OCI-LY1 (cell line): Measurements from ENCODE around the gene SLC25A27.

Source experiments
- H2AFZ ChIP-seq: fragments of 200-600 bp; sonication (generic), shearing (Covaris generic); 2 replicates; pipeline ENCODE4 v1.6.0; 2014; ENCODE audit warnings: antibody characterized with exemption, mild to moderate bottlenecking, low read length
- H3F3A ChIP-seq: fragments of 200-600 bp; sonication (generic), shearing (Covaris generic); 2 replicates; pipeline ENCODE4 v1.6.0; 2014; ENCODE audit warnings: mild to moderate bottlenecking, antibody characterized with exemption, low read length, moderate library complexity; ENCODE audit not compliant: insufficient read depth
- H3K27ac ChIP-seq: fragments of 200-600 bp; sonication (generic); 2 replicates; pipeline ENCODE4 v1.5.1; 2014; ENCODE audit warnings: low read length, mixed run types, mild to moderate bottlenecking, low read depth; ENCODE audit not compliant: poor library complexity, severe bottlenecking
- H3K27me3 ChIP-seq: fragments of 200-600 bp; sonication (generic); 2 replicates; pipeline ENCODE4 v1.6.0; 2014; ENCODE audit warnings: antibody characterized with exemption, mild to moderate bottlenecking, low read length, moderate library complexity; ENCODE audit not compliant: insufficient read depth
- H3K36me3 ChIP-seq: fragments of 200-600 bp; sonication (generic); 2 replicates; pipeline ENCODE4 v1.6.1; 2014; ENCODE audit warnings: mild to moderate bottlenecking, antibody characterized with exemption, low read length, moderate library complexity, mixed read lengths; ENCODE audit not compliant: insufficient read depth
- H3K4me1 ChIP-seq: fragments of 200-600 bp; sonication (generic); 2 replicates; pipeline ENCODE4 v1.5.1; 2014; ENCODE audit warnings: mild to moderate bottlenecking, low read length, moderate library complexity; ENCODE audit not compliant: insufficient read depth, severe bottlenecking
- H3K4me2 ChIP-seq: fragments of 200-600 bp; sonication (generic), shearing (Covaris generic); 2 replicates; pipeline ENCODE4 v1.6.1; 2014; ENCODE audit warnings: low read length
- H3K4me3 ChIP-seq: fragments of 200-600 bp; sonication (generic); 2 replicates; pipeline ENCODE4 v1.5.1; 2014; ENCODE audit warnings: low read length, low read depth, mild to moderate bottlenecking, mixed read lengths; ENCODE audit not compliant: poor library complexity, severe bottlenecking
- H3K79me2 ChIP-seq: fragments of 200-600 bp; shearing (Covaris generic); 2 replicates; pipeline ENCODE4 v1.6.1; 2016; ENCODE audit warnings: mixed run types, low read length, mixed read lengths; ENCODE audit not compliant: insufficient read depth
- H3K9ac ChIP-seq: fragments of 200-600 bp; sonication (generic), shearing (Covaris generic); 2 replicates; pipeline ENCODE4 v1.6.1; 2014; ENCODE audit warnings: mild to moderate bottlenecking, low read length, mixed read lengths
- H3K9me2 ChIP-seq: fragments of 200-600 bp; sonication (generic), shearing (Covaris generic); 2 replicates; pipeline ENCODE4 v1.6.1; 2014; ENCODE audit warnings: low read depth, mild to moderate bottlenecking, low read length, mixed read lengths
- H3K9me3 ChIP-seq: fragments of 200-600 bp; shearing (Covaris generic); 2 replicates; pipeline ENCODE4 v1.6.1; 2014; ENCODE audit warnings: low read length, mixed read lengths
- H4K20me1 ChIP-seq: fragments of 200-600 bp; sonication (generic), shearing (Covaris generic); 2 replicates; pipeline ENCODE4 v1.6.0; 2016; ENCODE audit warnings: mild to moderate bottlenecking, low read length; ENCODE audit not compliant: insufficient read depth
- CTCF ChIP-seq: fragments of 200-600 bp; sonication (generic), shearing (Covaris generic); IDR thresholded peaks from 2 replicates; pipeline ENCODE4 v1.5.1; 2017; ENCODE audit warnings: mild to moderate bottlenecking, antibody characterized with exemption, low read length, moderate library complexity, mixed read lengths
- EZH2 ChIP-seq: fragments of 200-600 bp; sonication (generic), shearing (Covaris generic); IDR thresholded peaks from 2 replicates; pipeline ENCODE4 v1.8.0; 2017; ENCODE audit warnings: borderline replicate concordance, mixed run types, mild to moderate bottlenecking, antibody characterized with exemption, low read length, moderate library complexity, mixed read lengths

SLC25A27 gene

DNA sequence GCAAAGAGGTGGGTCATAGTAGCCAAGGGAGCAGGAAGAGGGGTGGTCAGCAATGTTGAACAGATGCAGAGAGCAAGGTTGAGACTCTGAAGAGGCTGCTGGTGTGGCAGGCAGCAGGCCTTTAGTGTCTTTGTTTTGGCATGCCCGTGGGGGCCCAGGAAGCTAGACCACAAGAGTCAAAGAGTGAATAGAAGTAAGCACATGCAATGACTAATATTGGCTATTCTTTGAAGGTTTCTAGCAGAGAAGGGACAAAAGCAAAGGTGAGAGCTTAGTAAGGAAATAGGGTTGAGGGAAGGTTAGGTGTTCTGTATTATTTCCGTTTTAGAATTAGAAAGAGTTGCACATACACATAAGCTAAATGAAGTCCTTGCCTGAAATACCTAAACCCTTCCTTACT, 53.7 kb downstream of the SLC25A27 start:
- H2AFZ ChIP-seq, result no peak overlapping the region
- H3K9me2 ChIP-seq, result no peaks in the 10 kb centered on the region
- H3K36me3 ChIP-seq, result no peaks in the 10 kb centered on the region
- no peak overlapping the region for H3K4me3 ChIP-seq
- no peak overlapping the region for H3K9ac ChIP-seq
- H3K79me2 ChIP-seq, result no peaks in the 10 kb centered on the region
- H3K9me3 ChIP-seq, result no peaks in the 10 kb centered on the region
- no peaks in the 10 kb centered on the region for H4K20me1 ChIP-seq
- H3K4me2 ChIP-seq, result no peak overlapping the region
- TF ChIP-seq EZH2 (no peak), CTCF (no peak)
- no peak overlapping the region for H3K27ac ChIP-seq
- no peaks in the 10 kb centered on the region for H3K27me3 ChIP-seq
- no peaks in the 10 kb centered on the region; the same call in 1 of the 2 replicates for H3F3A ChIP-seq
- H3K4me1 ChIP-seq, result no peaks in the 10 kb centered on the region

DNA sequence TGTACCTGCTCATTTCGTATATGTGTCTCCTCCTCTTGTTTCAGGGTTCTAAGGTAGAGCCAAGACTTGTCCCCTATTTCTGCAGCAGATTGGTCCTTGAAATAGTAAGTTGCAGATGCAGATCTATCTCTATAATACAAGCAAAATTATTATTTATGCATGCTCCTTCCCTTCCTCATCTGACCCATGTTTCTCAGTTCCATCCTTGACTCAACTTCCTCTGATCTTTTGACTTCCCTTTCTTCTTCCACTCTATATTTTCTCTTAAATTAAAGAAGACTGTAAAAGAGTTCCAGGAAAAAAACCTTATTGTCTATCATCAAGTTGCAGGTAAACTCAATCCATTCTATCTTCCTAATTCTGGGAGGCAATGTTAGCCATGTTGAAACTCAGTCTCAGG, 58.7 kb downstream of the SLC25A27 start:
- Histone ChIP-seq H3K79me2 (no peaks in the 10 kb centered on the region), H3K9ac (no peak overlapping the region), H3K4me1 (no peaks in the 10 kb centered on the region), H3K4me2 (no peak overlapping the region), H3K4me3 (no peak overlapping the region), H2AFZ (no peak overlapping the region), H3F3A (no peaks in the 10 kb centered on the region), H3K27me3 (no peaks in the 10 kb centered on the region), H3K27ac (no peak overlapping the region), H3K9me2 (no peaks in the 10 kb centered on the region), H3K36me3 (no peaks in the 10 kb centered on the region), H4K20me1 (no peaks in the 10 kb centered on the region), H3K9me3 (no peaks in the 10 kb centered on the region)
- TF ChIP-seq CTCF (no peak), EZH2 (no peak)

DNA sequence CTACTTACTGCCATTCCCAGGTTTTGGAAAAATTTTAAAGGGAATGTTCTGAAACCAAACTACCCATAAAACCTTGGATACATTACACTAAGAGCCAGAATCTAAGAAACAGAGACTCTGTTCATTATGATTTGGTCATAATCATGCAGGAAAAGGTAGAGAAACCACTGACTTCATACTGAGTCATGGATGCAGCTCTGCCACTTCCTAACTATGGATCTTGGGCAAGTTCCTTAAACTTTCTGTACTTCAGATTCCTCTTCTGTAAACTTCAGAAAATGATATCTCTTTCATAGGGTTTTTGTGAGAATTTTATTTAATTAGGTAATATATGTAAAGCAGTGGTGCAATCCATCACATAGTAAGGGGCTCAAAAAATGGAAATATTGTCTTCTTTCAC, 62.4 kb downstream of the SLC25A27 start:
- H3K79me2 ChIP-seq, result no peaks in the 10 kb centered on the region
- H3K27me3 ChIP-seq, result no peaks in the 10 kb centered on the region
- H3K9me3 ChIP-seq, result no peaks in the 10 kb centered on the region
- H2AFZ ChIP-seq, result no peak overlapping the region
- H3K27ac ChIP-seq, result no peak overlapping the region
- H3K36me3 ChIP-seq, result no peaks in the 10 kb centered on the region
- H3K9ac ChIP-seq, result no peak overlapping the region
- no peaks in the 10 kb centered on the region for H4K20me1 ChIP-seq
- no peaks in the 10 kb centered on the region for H3F3A ChIP-seq
- TF ChIP-seq CTCF (no peak), EZH2 (no peak)
- H3K4me2 ChIP-seq, result no peak overlapping the region
- no peaks in the 10 kb centered on the region for H3K4me1 ChIP-seq
- no peaks in the 10 kb centered on the region for H3K9me2 ChIP-seq
- no peak overlapping the region for H3K4me3 ChIP-seq
